HG02642 (cell line): ENCODE data around the gene IFT20.
"Not testable (repeated sequence)": the region's sequence is repeated elsewhere in the genome, so short reads cannot be mapped to it uniquely, and the experiment has no call there.

Source experiments
- ATAC-seq: cut with Tn5 transposase; IDR thresholded peaks from one replicate; pipeline ENCODE4 v1.9.1; 2021; ENCODE audit warnings: mild to moderate bottlenecking; ENCODE audit not compliant: unreplicated experiment, poor library complexity

IFT20 gene

GRCh38 chr17:28317966-28318758 lies 17.1 kb downstream of the IFT20 start:
- peak; percentile 11 for ATAC-seq

GRCh38 chr17:28317099-28317965 lies 17.9 kb downstream of the IFT20 start:
- no peak for ATAC-seq

- no peak for ATAC-seq
These were observed 19.2 kb downstream of the IFT20 start for GRCh38 chr17:28315846-28316705.

- ATAC-seq = no peak
These were observed 21.4 kb downstream of the IFT20 start for GRCh38 chr17:28313841-28314240.

- no peak for ATAC-seq
These were observed 28.3 kb downstream of the IFT20 start for GRCh38 chr17:28306954-28307401.

GRCh38 chr17:28298449-28298848 lies 36.8 kb downstream of the IFT20 start:
- ATAC-seq = no peak

GRCh38 chr17:28295677-28296578 lies 39.3 kb downstream of the IFT20 start:
- no peak for ATAC-seq

GRCh38 chr17:28293994-28294393 lies 41.3 kb downstream of the IFT20 start:
- no peak for ATAC-seq

GRCh38 chr17:28292878-28293277 lies 42.4 kb downstream of the IFT20 start:
- ATAC-seq = not testable (repeated sequence)

- ATAC-seq = no peak
These were observed 43.4 kb downstream of the IFT20 start for GRCh38 chr17:28291780-28292330.

GRCh38 chr17:28290703-28291102 lies 44.6 kb downstream of the IFT20 start:
- ATAC-seq = no peak

GRCh38 chr17:28285965-28286364 lies 49.3 kb downstream of the IFT20 start:
- ATAC-seq = no peak

GRCh38 chr17:28282596-28282995 lies 52.7 kb downstream of the IFT20 start:
- ATAC-seq = no peak

GRCh38 chr17:28280826-28281225 lies 54.4 kb downstream of the IFT20 start:
- no peak for ATAC-seq

- no peak for ATAC-seq
These were observed 55.9 kb downstream of the IFT20 start for GRCh38 chr17:28279411-28279810.
